GM12892 (cell line): ENCODE data around the gene IFT27.

Experiments used
- DNase-seq: peaks from one replicate; pipeline ENCODE4 v3.0.0; 2011; ENCODE audit not compliant: insufficient read length
- FAIRE-seq: peaks from 2 replicates; lab custom pipeline; 2011; peaks lifted over from hg19 to GRCh38; lab: Jason Lieb, UNC
- POLR2A ChIP-seq: IDR thresholded peaks from 2 replicates; pipeline ENCODE4 v1.6.1; 2011; ENCODE audit warnings: low read depth, low read length, control low read depth
- POLR2AphosphoS5 ChIP-seq: IDR thresholded peaks from 2 replicates; pipeline ENCODE4 v1.6.1; 2011; ENCODE audit warnings: low read depth, low read length, control low read depth
- TAF1 ChIP-seq: IDR thresholded peaks from 2 replicates; pipeline ENCODE4 v1.6.1; 2011; ENCODE audit warnings: low read depth, mild to moderate bottlenecking, control low read depth, low read length, borderline replicate concordance

The IFT27 gene

GRCh38 chr22:36770513-36771231 lies 5.2 kb downstream of the IFT27 start:
- FAIRE-seq (no peak), DNase-seq (no peak)
- TF ChIP-seq TAF1, result no peak
- no peak for TF ChIP-seq POLR2A
- TF ChIP-seq POLR2AphosphoS5, result no peak

DNA sequence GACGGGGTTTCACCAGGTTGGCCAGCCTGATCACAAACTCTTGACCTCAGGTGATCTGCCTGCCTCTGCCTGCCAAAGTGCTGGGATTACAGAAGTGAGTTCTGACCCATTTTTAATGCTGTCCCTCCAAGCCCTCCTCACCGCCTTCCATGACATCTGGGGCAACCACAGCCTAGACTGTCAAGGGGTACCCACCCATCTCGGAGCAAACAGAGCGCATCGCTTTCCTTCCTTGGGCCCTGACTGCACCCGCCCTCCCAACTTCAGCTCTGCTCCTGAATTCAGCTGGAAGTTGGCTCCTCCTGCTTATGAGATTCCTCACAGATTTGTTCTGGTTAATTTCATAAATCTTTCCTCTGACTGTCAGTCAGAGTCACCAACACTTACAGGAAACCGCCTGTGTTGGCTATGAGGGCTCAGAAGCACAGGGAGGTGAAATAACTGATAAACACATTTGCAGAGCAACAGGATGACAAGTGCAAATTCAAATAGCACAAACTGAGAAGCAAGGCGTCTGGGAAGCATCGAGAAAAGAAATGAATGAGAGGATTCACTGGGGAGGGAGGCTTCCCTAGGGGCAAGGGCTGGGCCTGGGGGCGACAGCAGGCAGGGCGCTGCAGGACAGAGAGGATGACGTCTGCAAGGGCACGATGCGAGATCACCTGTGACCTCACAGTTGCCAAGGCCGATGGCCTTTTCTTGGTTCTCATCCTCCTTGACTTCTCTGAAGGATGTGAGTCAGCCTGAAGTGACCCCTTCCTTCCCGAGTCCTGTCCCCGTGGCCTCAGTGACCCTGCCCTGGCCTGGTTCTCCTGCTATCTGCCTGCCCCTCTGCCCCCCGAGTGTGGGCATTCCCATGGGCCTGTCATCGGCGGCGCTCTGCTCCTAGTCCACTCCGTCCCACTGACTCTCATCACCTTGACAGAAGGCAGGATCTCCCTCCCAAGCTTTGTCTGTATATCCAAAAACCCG lies 6.1 kb downstream of the IFT27 start:
- FAIRE-seq (no peak), DNase-seq (no peak)
- TF ChIP-seq POLR2A, result no peak
- TF ChIP-seq POLR2AphosphoS5, result no peak
- no peak for TF ChIP-seq TAF1

DNA sequence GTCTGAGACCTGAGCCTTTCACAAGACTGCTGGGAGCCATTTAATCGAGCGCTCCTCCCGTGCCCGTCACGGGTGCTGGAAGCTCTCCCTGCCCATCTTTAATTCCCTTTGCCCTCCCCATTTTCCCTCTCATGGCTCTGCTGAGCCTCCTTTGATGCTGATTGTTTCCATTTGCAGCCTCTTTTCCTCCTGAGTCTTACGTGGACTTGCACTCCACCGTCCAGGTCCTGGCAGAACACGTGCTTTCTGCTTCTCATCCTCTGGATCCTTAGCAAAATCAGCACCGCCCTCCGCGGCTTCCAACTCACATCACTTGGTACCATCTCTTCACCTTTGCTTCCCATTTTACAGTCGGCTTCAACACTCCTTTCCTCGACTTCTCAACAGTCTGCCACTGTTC lies 7.3 kb downstream of the IFT27 start:
- TF ChIP-seq TAF1 (no peak), POLR2AphosphoS5 (no peak), POLR2A (no peak)
- no peak for FAIRE-seq
- DNase-seq, result no peak

GRCh38 chr22:36768141-36768540 lies 7.8 kb downstream of the IFT27 start:
- no peak for DNase-seq
- no peak for FAIRE-seq
- TF ChIP-seq TAF1 (no peak), POLR2AphosphoS5 (no peak), POLR2A (no peak)

- TF ChIP-seq POLR2AphosphoS5 (no peak), TAF1 (no peak), POLR2A (no peak)
- DNase-seq (no peak), FAIRE-seq (no peak)
These were observed 8.7 kb downstream of the IFT27 start for GRCh38 chr22:36767035-36767775.

DNA sequence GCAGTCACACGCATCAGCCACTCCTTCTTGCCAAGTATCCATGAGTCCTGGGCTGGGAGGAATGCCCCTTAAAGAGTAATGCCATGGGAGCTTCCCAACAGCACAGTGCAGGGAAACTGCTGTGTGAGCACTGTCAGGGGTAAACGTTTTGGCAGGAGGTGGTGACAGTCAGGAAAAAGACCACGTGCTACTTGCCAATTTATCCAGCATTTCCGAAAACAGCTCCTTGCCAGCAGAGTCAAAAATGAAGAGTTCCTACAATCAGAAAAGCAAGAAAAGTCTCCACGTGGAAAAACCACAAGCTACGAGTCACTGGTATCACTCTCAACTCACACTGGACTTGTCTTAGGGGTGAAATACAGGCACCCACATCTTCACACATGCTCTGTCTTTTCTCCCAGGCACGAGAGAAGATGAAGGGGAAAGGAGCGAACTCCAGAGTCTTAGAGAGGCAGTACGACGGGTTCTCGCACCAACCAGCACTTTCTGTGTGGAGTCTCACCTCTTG lies 9.9 kb downstream of the IFT27 start:
- DNase-seq (no peak), FAIRE-seq (no peak)
- TF ChIP-seq POLR2A (no peak), TAF1 (no peak), POLR2AphosphoS5 (no peak)

GRCh38 chr22:36765131-36765942 lies 10.6 kb downstream of the IFT27 start:
- TF ChIP-seq TAF1, result no peak
- no peak for TF ChIP-seq POLR2A
- TF ChIP-seq POLR2AphosphoS5, result no peak
- DNase-seq, result no peak
- no peak for FAIRE-seq

GRCh38 chr22:36764641-36765040 lies 11.3 kb downstream of the IFT27 start:
- DNase-seq (no peak), FAIRE-seq (no peak)
- no peak for TF ChIP-seq POLR2A
- TF ChIP-seq POLR2AphosphoS5, result no peak
- TF ChIP-seq TAF1, result no peak

GRCh38 chr22:36764060-36764459 lies 11.9 kb downstream of the IFT27 start:
- TF ChIP-seq POLR2A (no peak), POLR2AphosphoS5 (no peak), TAF1 (no peak)
- FAIRE-seq (no peak), DNase-seq (no peak)

DNA sequence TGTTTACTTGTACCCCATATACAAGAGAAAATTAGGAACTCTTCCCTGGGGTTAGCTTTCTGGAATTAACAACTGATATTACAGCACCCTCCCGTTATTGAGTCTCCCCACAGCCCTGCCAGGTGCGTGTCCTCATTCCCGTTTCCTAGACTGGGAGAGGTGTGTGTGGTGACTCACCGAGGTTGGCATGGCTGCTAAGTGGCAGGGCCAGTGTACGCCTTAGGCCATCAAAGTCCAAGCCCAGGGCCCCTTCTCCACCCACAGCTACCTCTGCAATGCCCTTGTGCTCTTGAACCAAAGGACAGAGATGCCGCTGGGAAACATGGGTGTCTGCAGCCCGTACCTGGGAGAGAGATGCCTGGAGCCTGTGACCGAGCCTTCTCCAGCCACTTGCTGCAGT lies 12.3 kb downstream of the IFT27 start:
- DNase-seq (no peak), FAIRE-seq (no peak)
- TF ChIP-seq POLR2AphosphoS5 (no peak), TAF1 (no peak), POLR2A (no peak)
